Activated CD8-positive, alpha-beta memory T cell treated with anti-CD3 and anti-CD28 coated beads, Interleukin-2, amount 50 U/mL, for 4 hours (primary cell): ENCODE data around the gene MC3R.
"Not testable (repeated sequence)": the region's sequence is repeated elsewhere in the genome, so short reads cannot be mapped to it uniquely, and the experiment has no call there.

Experiments used
- DNase-seq: peaks from one replicate; pipeline ENCODE4 v3.0.0-alpha.2; 2020

MC3R gene

GRCh38 chr20:56247954-56248782 lies at the start of gene MC3R:
TSS of gene MC3R (plus strand) at chr20:56248732. CDS start at chr20:56248844, 112 bp downstream.
- peak; percentile 23 for DNase-seq

DNA sequence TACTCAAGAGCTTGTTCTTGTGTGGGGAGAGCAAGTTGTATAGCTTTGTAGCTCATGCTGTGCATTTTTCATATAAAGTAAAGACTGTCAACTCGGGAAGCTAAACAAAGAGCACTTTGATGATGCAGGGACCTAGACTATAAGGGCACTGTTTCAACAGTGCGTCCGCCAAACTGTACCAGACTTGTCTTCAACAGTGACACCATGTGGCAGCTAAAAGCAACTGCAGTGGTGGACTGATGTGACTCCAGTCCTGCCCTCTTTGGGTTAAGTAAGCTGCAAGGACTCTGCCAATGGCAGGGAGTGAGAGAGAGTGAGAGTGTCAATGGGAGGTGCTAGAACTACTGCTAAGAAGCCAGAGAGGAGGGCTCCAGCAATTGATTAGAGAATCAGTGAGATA lies 48.1 kb upstream of the MC3R start:
- no peak for DNase-seq

DNA sequence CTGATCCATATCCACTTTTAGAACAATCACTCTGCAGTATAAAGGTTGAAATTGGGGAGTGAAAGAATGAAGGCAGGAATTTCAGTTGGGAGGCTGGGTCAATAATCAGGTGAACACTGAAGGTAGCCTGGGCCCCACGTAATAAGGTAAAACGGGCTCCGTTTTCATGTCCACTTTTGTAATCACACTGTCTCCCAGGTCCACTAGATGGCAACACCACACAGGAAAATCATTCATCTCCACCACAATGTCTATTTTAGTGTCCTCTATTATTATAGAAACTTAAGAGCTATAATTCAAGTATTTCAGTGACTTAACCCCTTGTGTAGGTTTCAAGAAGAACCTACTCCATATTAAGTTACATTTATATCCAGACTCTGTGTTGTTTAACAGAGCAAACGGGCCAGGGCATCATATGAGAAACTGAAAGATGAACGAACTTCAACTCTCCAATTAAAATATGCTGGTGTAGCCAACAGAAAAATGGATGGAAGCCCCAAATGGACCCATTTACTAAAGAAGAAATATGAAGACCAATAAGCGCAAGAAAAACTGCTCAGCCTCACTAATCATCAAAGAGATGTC lies 45.9 kb upstream of the MC3R start:
- DNase-seq, result no peak

DNA sequence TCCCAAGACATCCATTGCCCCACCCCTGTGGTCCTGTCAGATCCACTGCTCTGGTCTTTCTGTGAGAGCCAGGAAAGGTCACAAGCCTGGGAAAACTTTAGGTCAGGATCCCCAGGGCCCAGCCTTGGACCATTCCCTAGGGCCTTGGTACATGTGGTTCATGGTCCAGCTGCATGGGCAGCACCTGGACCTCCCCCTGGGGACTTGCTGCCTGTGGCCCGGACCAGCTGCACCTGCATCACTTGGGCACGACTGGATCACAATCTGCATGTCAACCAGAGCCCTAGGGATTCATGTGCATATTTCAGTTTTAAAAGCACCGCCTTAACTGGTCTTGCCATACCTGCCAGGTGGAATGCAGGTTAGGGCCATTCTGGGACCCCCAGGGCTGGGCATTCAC lies 44.3 kb upstream of the MC3R start:
- no peak for DNase-seq

GRCh38 chr20:56205346-56205745 lies 43.2 kb upstream of the MC3R start:
- no peak for DNase-seq

GRCh38 chr20:56207656-56208055 lies 40.9 kb upstream of the MC3R start:
- no peak for DNase-seq

DNA sequence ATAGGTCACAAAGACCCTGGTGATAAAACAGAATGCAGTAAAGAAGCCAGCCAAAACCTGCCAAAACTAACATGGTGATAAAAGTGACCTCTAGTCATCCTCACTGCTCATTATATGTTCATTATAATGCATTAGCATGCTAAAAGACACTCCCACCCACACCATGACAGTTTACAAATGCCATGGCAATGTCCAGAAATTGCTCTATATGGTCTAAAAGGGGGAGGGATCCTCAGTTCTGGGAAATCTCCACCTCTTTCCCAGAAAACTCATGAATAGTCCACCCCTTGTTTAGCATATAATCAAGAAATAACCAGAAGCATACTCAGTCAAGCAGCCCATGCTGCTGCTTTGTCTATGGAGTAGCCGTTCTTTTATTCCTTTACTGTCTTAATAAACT lies 40.4 kb upstream of the MC3R start:
- no peak for DNase-seq

DNA sequence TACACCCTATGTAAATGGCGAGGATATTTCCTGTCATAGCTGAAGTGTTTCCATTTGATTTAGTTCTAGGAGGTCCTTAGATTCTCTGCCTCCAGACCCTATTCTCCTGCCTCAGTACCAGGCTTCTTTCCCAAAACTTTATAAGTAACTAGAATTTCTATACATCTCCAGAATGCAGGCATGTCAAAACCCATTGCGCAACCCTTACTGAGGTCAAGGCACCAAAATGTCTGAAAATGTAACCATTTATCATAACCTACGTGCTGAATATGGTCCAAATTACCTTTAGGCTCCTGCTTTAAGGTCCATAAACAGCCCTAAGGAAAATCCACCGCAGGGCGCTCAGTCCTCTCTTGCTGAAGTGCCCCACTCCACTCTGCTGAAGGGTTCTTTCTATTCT lies 37.5 kb upstream of the MC3R start:
- DNase-seq, result no peak

DNA sequence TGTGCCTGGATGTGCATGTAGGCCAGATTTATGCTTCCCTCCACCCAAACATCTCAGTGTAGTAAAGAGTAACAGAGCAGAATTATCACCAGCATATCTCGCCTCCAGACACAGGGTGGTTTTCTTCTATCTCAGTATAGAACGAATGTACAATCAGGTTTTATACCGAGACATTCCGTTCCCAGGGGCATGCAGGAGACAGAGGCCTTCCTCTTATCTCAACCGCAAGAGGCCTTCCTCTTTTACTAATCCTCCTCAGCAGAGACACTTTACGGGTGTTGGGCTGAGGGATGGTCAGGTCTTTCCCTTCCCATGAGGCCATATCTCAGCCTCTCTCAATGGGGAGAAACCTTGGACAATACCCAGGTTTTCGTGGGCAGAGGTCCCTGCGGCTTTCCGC lies 36.4 kb upstream of the MC3R start:
- no peak for DNase-seq

GRCh38 chr20:56213321-56213720 lies 35.2 kb upstream of the MC3R start:
- DNase-seq, result no peak

- no peak for DNase-seq
Observed at GRCh38 chr20:56215115-56215514, 33.4 kb upstream of the MC3R start.

DNA sequence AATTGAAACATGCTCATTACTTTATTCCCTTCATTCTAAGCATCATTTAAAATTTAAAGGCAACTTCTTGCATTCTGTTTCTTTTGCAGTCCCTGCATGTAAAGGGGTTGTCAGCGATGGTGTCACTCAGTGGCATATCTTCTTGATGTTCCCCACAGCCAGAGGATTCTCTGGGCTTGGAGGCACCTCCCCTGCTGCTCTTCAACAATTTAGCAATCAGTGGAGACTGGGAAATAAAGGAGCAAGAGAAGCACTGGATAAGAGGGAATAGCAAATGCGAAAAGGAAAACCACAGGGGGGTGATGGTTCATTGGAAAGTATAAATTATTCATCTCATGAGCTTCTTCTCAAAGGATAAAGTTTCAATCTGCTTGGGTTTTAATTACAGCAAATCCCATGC lies 30.7 kb upstream of the MC3R start:
- DNase-seq, result no peak

- not testable (repeated sequence) for DNase-seq
Observed at GRCh38 chr20:56221186-56221585, 27.3 kb upstream of the MC3R start.

DNA sequence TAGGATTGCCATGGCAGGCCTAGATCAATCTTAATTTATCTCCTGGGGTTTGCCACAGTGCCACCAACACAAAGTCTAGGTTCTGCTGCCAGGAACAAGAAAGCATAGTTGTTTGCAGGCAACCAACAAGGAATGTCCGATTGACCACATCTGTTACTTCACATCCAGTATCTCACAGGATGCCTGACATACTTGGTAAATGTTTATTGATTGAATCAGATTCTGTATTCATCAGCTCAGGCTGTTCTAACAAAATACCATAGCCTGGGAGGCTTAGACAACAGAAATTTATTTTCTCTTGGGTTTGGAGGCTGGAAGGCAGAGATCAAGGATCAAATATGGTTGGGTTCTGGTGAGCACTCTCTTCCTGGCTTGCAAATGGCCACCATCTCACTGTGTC lies 26.3 kb upstream of the MC3R start:
- DNase-seq, result no peak

- DNase-seq, result no peak
Observed at GRCh38 chr20:56222945-56223344, 25.6 kb upstream of the MC3R start.

GRCh38 chr20:56223352-56223751 lies 25.2 kb upstream of the MC3R start:
- DNase-seq, result no peak

DNA sequence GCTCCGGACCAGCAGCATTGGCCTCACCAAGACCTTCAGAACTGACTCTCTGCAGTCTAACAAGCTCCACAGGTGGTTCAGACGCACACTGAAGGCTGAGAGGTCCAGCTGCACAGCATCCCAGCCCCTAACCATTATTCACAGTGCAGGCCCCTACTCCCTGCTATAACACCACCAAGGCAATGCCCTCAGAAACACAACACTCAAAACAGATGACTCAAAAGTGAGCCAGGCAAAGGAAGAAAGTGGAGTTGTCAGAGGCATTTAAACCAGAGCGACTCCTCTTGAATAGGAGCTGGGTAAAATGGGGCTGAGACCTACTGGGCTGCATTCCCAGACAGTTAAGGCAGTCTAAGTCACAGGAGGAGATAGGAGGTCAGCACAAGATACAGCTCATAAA lies 20.5 kb upstream of the MC3R start:
- DNase-seq, result no peak

DNA sequence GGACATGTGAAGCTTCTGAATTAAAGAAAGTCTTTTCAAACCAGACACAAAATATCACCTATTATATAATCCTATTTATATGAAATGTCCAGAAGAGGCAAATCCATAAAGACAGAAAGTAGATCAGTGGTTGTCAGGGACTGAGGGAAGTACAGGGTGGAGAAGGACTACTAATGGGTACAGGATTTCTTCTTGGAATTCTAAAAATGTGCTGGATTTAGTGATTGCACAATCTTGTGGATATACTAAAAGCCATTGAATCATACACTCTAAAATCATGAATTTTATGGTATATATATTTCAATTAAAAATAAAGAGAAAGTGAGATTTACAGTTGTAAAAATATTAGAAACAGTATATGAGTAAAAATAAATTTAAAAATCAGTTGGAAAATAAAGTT lies 18.7 kb upstream of the MC3R start:
- DNase-seq, result no peak

DNA sequence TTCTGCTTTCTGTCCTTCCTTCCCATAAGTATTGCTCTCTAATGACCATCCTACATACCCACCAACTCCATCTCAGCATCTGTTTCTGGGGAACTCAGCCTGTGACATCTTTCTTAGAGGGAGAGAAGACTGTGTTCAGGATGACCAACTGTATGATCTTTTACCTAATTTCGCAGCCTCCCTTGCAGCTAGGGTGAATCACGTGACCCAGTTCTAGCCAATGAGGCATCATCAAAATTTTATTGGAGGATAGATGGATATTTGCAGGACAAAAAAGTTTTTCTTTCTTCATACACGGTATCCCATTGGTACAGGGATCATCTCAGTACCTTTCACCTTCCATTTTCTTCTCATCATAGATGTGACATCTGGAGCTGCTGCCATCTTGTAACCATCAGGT lies 14.4 kb upstream of the MC3R start:
- no peak for DNase-seq

GRCh38 chr20:56237335-56237734 lies 11.2 kb upstream of the MC3R start:
- DNase-seq, result no peak

GRCh38 chr20:56244259-56244658 lies 4.3 kb upstream of the MC3R start:
- DNase-seq, result no peak

DNA sequence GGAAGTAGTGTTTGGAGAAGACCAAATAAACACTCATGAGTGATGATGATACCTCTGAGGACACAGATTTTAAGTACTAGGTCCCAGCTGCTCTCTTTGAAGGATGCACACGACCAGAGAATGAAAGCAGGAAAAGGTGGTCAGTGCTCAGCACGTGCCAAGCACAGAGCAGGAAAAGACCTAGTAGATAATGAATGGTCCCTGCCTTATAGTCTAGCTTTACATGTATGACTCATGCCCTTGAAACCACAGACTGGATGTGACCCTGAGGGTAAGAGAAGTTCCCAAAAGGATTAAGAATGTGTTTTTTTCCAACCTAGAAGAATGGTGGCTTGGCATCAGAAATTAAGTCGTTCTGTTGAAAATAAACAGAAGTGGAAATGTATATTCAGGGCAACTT lies 2.8 kb upstream of the MC3R start:
- DNase-seq, result no peak

- no peak for DNase-seq
Observed at GRCh38 chr20:56249244-56249955, 868 bp downstream of the MC3R start.

GRCh38 chr20:56249956-56250355 lies 1.4 kb downstream of the MC3R start:
- DNase-seq, result no peak
